T-helper 2 cell treated with Interferon-gamma antibody and Interleukin-4, amounts not matched to agents 5 μg/mL and 100 μg/mL, for 36 hours (primary cell): ENCODE measurements around the gene NDEL1.

ENCODE experiments used
- DNase-seq: peaks from one replicate; pipeline ENCODE4 v3.0.0; 2021; ENCODE audit warnings: low spot score
- H3K27ac Mint-ChIP-seq: one replicate; pipeline ENCODE4 v1.8.0; 2021; ENCODE audit warnings: mild to moderate bottlenecking, mixed read lengths
- H3K27me3 Mint-ChIP-seq: one replicate; pipeline ENCODE4 v1.8.0; 2021; ENCODE audit warnings: low read depth, mixed read lengths
- H3K36me3 Mint-ChIP-seq: one replicate; pipeline ENCODE4 v1.8.0; 2021; ENCODE audit warnings: low read depth, mixed read lengths
- H3K4me1 Mint-ChIP-seq: one replicate; pipeline ENCODE4 v1.8.0; 2021; ENCODE audit warnings: low read depth, mixed read lengths
- H3K4me3 Mint-ChIP-seq: one replicate; pipeline ENCODE4 v1.8.0; 2022; ENCODE audit warnings: mild to moderate bottlenecking, moderate library complexity, mixed read lengths
- H3K9me3 Mint-ChIP-seq: one replicate; pipeline ENCODE4 v1.8.0; 2021; ENCODE audit warnings: mixed read lengths

The NDEL1 gene

GRCh38 chr17:8482546-8482945 is 46.9 kb downstream of the NDEL1 start:
- peaks cover 45% of the 10 kb centered on the region for H3K36me3 Mint-ChIP-seq
- peaks cover 12% of the 10 kb centered on the region for H3K9me3 Mint-ChIP-seq
- no peak overlapping the region for H3K4me3 Mint-ChIP-seq
- H3K4me1 Mint-ChIP-seq: no peaks in the 10 kb centered on the region
- no peaks in the 10 kb centered on the region for H3K27me3 Mint-ChIP-seq
- no peak overlapping the region for H3K27ac Mint-ChIP-seq
- DNase-seq: no peak

- DNase-seq: no peak
- Mint-ChIP-seq H3K4me3 (no peak overlapping the region), H3K4me1 (no peaks in the 10 kb centered on the region), H3K36me3 (peaks cover 44% of the 10 kb centered on the region), H3K27ac (no peak overlapping the region), H3K27me3 (no peaks in the 10 kb centered on the region), H3K9me3 (peaks cover 12% of the 10 kb centered on the region)
Measured at GRCh38 chr17:8484465-8484864, 48.8 kb downstream of the NDEL1 start.

- H3K4me1 Mint-ChIP-seq: no peaks in the 10 kb centered on the region
- no peak overlapping the region for H3K27ac Mint-ChIP-seq
- H3K9me3 Mint-ChIP-seq: peaks cover 12% of the 10 kb centered on the region
- H3K4me3 Mint-ChIP-seq: no peak overlapping the region
- H3K36me3 Mint-ChIP-seq: peaks cover 41% of the 10 kb centered on the region
- H3K27me3 Mint-ChIP-seq: no peaks in the 10 kb centered on the region
- no peak for DNase-seq
Measured at GRCh38 chr17:8485491-8485890, 49.8 kb downstream of the NDEL1 start.

GRCh38 chr17:8487130-8487645 is 51.5 kb downstream of the NDEL1 start:
- no peak overlapping the region for H3K4me3 Mint-ChIP-seq
- DNase-seq: no peak
- H3K9me3 Mint-ChIP-seq: peaks cover 12% of the 10 kb centered on the region
- no peak overlapping the region for H3K27ac Mint-ChIP-seq
- H3K27me3 Mint-ChIP-seq: no peaks in the 10 kb centered on the region
- H3K4me1 Mint-ChIP-seq: no peaks in the 10 kb centered on the region
- peaks cover 29% of the 10 kb centered on the region for H3K36me3 Mint-ChIP-seq

- Mint-ChIP-seq H3K27ac (no peak overlapping the region), H3K36me3 (peaks cover 23% of the 10 kb centered on the region), H3K4me3 (no peak overlapping the region), H3K4me1 (no peaks in the 10 kb centered on the region), H3K9me3 (peaks cover 11% of the 10 kb centered on the region), H3K27me3 (no peaks in the 10 kb centered on the region)
- DNase-seq: no peak
Measured at GRCh38 chr17:8487743-8488142, 52.1 kb downstream of the NDEL1 start.

- H3K27me3 Mint-ChIP-seq: no peaks in the 10 kb centered on the region
- no peak overlapping the region for H3K4me3 Mint-ChIP-seq
- H3K36me3 Mint-ChIP-seq: peaks cover 16% of the 10 kb centered on the region
- DNase-seq: no peak
- no peaks in the 10 kb centered on the region for H3K4me1 Mint-ChIP-seq
- no peak overlapping the region for H3K27ac Mint-ChIP-seq
- peaks cover 6% of the 10 kb centered on the region for H3K9me3 Mint-ChIP-seq
Measured at GRCh38 chr17:8488491-8488890, 52.8 kb downstream of the NDEL1 start.

GRCh38 chr17:8488901-8489300 is 53.2 kb downstream of the NDEL1 start:
- H3K9me3 Mint-ChIP-seq: peaks cover 6% of the 10 kb centered on the region
- peaks cover 13% of the 10 kb centered on the region for H3K36me3 Mint-ChIP-seq
- no peaks in the 10 kb centered on the region for H3K27me3 Mint-ChIP-seq
- no peak overlapping the region for H3K4me3 Mint-ChIP-seq
- no peaks in the 10 kb centered on the region for H3K4me1 Mint-ChIP-seq
- H3K27ac Mint-ChIP-seq: no peak overlapping the region
- DNase-seq: no peak

- H3K27me3 Mint-ChIP-seq: no peaks in the 10 kb centered on the region
- H3K4me3 Mint-ChIP-seq: no peak overlapping the region
- H3K36me3 Mint-ChIP-seq: peaks cover 8% of the 10 kb centered on the region
- no peak for DNase-seq
- no peaks in the 10 kb centered on the region for H3K4me1 Mint-ChIP-seq
- H3K9me3 Mint-ChIP-seq: peaks cover 2% of the 10 kb centered on the region
- H3K27ac Mint-ChIP-seq: no peak overlapping the region
Measured at GRCh38 chr17:8489841-8490240, 54.2 kb downstream of the NDEL1 start.

GRCh38 chr17:8490256-8491023 is 54.8 kb downstream of the NDEL1 start:
- Mint-ChIP-seq H3K36me3 (peaks cover 6% of the 10 kb centered on the region), H3K9me3 (no peaks in the 10 kb centered on the region), H3K4me3 (no peak overlapping the region), H3K27me3 (no peaks in the 10 kb centered on the region), H3K27ac (no peak overlapping the region), H3K4me1 (no peaks in the 10 kb centered on the region)
- no peak for DNase-seq

- Mint-ChIP-seq H3K4me3 (no peak overlapping the region), H3K4me1 (no peaks in the 10 kb centered on the region), H3K27ac (no peak overlapping the region), H3K9me3 (no peaks in the 10 kb centered on the region), H3K36me3 (peaks cover 4% of the 10 kb centered on the region), H3K27me3 (no peaks in the 10 kb centered on the region)
- no peak for DNase-seq
Measured at GRCh38 chr17:8492121-8492520, 56.4 kb downstream of the NDEL1 start.

- no peak for DNase-seq
- no peaks in the 10 kb centered on the region for H3K27me3 Mint-ChIP-seq
- H3K9me3 Mint-ChIP-seq: no peaks in the 10 kb centered on the region
- H3K27ac Mint-ChIP-seq: no peak overlapping the region
- H3K4me3 Mint-ChIP-seq: no peak overlapping the region
- H3K4me1 Mint-ChIP-seq: no peaks in the 10 kb centered on the region
- H3K36me3 Mint-ChIP-seq: no peaks in the 10 kb centered on the region
Measured at GRCh38 chr17:8494021-8494420, 58.3 kb downstream of the NDEL1 start.

GRCh38 chr17:8494506-8495111 is 58.9 kb downstream of the NDEL1 start:
- Mint-ChIP-seq H3K27ac (no peak overlapping the region), H3K27me3 (no peaks in the 10 kb centered on the region), H3K4me1 (no peaks in the 10 kb centered on the region), H3K4me3 (no peak overlapping the region), H3K9me3 (no peaks in the 10 kb centered on the region), H3K36me3 (no peaks in the 10 kb centered on the region)
- no peak for DNase-seq

- Mint-ChIP-seq H3K4me3 (no peak overlapping the region), H3K9me3 (no peaks in the 10 kb centered on the region), H3K27ac (no peak overlapping the region), H3K4me1 (no peaks in the 10 kb centered on the region), H3K27me3 (no peaks in the 10 kb centered on the region), H3K36me3 (no peaks in the 10 kb centered on the region)
- DNase-seq: no peak
Measured at GRCh38 chr17:8496081-8496480, 60.4 kb downstream of the NDEL1 start.

- H3K27me3 Mint-ChIP-seq: no peaks in the 10 kb centered on the region
- no peak for DNase-seq
- no peak overlapping the region for H3K4me3 Mint-ChIP-seq
- no peaks in the 10 kb centered on the region for H3K4me1 Mint-ChIP-seq
- no peaks in the 10 kb centered on the region for H3K9me3 Mint-ChIP-seq
- H3K27ac Mint-ChIP-seq: no peak overlapping the region
- no peaks in the 10 kb centered on the region for H3K36me3 Mint-ChIP-seq
Measured at GRCh38 chr17:8499171-8499570, 63.5 kb downstream of the NDEL1 start.
